Peyer's patch (tissue), 4 donors: Measurements from ENCODE around the gene ZG16.
A peak's percentile ranks its signal among the peaks of the same experiment; 100 is the strongest.

Experiments used
- CTCF ChIP-seq, 6 experiments: fragments of 450-650 bp in 4 of 6; fragments of 200-600 bp in 2 of 6; sonication (generic) in 1 of 6; IDR thresholded peaks; one replicate each; pipeline ENCODE4 v1.5.1; 2017 to 2019; ENCODE audit warnings: antibody characterized with exemption in 6 of 6, mild to moderate bottlenecking in 3 of 6, moderate library complexity in 1 of 6
- POLR2A ChIP-seq, 2 donors: fragments of 450-650 bp; IDR thresholded peaks; one replicate each; pipeline ENCODE4 v1.5.1; 2017; ENCODE audit warnings: antibody characterized with exemption in 2 of 2, mild to moderate bottlenecking in 2 of 2, moderate library complexity in 2 of 2

GRCh38 chr16:29825145-29826044 lies 47.3 kb downstream of the ZG16 start:
- no peak for TF ChIP-seq CTCF (IDR thresholded peaks at IDR 0.05)
- TF ChIP-seq POLR2A (IDR thresholded peaks at IDR 0.05), result peak; percentile 49 to 66
